Measurements from ENCODE around the gene NTRK2.
A peak's percentile ranks its signal among the peaks of the same experiment; 100 is the strongest.

NTRK2 gene

GRCh38 chr9:84781458-84781857, 111.9 kb downstream of the NTRK2 start:
- DNase-seq (ENCODE audit: low spot score): peak; percentile 27

- DNase-seq (ENCODE audit: low spot score): no peak
These were observed 112.7 kb downstream of the NTRK2 start for GRCh38 chr9:84781931-84782866.

- peak; percentile 33 for DNase-seq (ENCODE audit: low spot score)
These were observed 116.4 kb downstream of the NTRK2 start for GRCh38 chr9:84785792-84786547.

- no peak for DNase-seq (ENCODE audit: low spot score)
These were observed 119.4 kb downstream of the NTRK2 start for GRCh38 chr9:84788803-84789462.

GRCh38 chr9:84789463-84789830, 119.9 kb downstream of the NTRK2 start:
- no peak for DNase-seq (ENCODE audit: low spot score)

- DNase-seq (ENCODE audit: low spot score): no peak
These were observed 122.1 kb downstream of the NTRK2 start for GRCh38 chr9:84791643-84792042.

- no peak for DNase-seq (ENCODE audit: low spot score)
These were observed 123.7 kb downstream of the NTRK2 start for GRCh38 chr9:84793251-84793650.

- no peak for DNase-seq (ENCODE audit: low spot score)
These were observed 125.6 kb downstream of the NTRK2 start for GRCh38 chr9:84794981-84795637.

- DNase-seq (ENCODE audit: low spot score): no peak
These were observed 126.9 kb downstream of the NTRK2 start for GRCh38 chr9:84796404-84796803.

- DNase-seq (ENCODE audit: low spot score): no peak
These were observed 129.7 kb downstream of the NTRK2 start for GRCh38 chr9:84799251-84799650.

- DNase-seq (ENCODE audit: low spot score): no peak
These were observed 135.6 kb downstream of the NTRK2 start for GRCh38 chr9:84804951-84805694.

GRCh38 chr9:84807431-84807830, 137.9 kb downstream of the NTRK2 start:
- DNase-seq (ENCODE audit: low spot score): no peak

GRCh38 chr9:84807870-84808390, 138.4 kb downstream of the NTRK2 start:
- no peak for DNase-seq (ENCODE audit: low spot score)

- DNase-seq (ENCODE audit: low spot score): no peak
These were observed 138.9 kb downstream of the NTRK2 start for GRCh38 chr9:84808416-84808815.

GRCh38 chr9:84811072-84811750, 141.7 kb downstream of the NTRK2 start:
- DNase-seq (ENCODE audit: low spot score): no peak

GRCh38 chr9:84811751-84812074, 142.2 kb downstream of the NTRK2 start:
- DNase-seq (ENCODE audit: low spot score): no peak

- DNase-seq (ENCODE audit: low spot score): no peak
These were observed 142.8 kb downstream of the NTRK2 start for GRCh38 chr9:84812355-84812754.

GRCh38 chr9:84812847-84813246, 143.3 kb downstream of the NTRK2 start:
- no peak for DNase-seq (ENCODE audit: low spot score)

GRCh38 chr9:84815554-84815953, 146.0 kb downstream of the NTRK2 start:
- no peak for DNase-seq (ENCODE audit: low spot score)

- DNase-seq (ENCODE audit: low spot score): no peak
These were observed 147.5 kb downstream of the NTRK2 start for GRCh38 chr9:84817038-84817437.

GRCh38 chr9:84818791-84819190, 149.3 kb downstream of the NTRK2 start:
- DNase-seq (ENCODE audit: low spot score): no peak
